ENCODE data around the gene S100A5.

Gene S100A5

DNA sequence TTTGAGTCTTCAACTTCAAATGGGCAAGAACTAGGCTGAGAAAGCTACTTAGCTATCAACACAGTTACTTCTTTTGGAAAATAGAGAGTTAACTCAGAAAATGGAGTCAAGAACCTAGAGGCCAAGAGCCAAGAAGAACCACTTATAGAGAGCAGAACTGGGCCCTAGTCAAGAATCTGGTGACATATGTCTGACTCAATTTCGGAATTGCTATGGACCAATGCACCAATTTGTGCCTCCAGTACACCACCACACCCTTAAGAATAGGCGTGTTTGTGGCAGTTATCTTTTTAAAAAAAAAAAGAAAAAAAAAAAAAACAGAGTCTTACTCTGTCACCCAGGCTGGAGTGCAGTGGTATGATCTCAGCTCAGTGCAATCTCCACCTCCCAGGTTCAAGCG is 17.1 kb upstream of the S100A5 start:
- TF ChIP-seq, protein P1, sequence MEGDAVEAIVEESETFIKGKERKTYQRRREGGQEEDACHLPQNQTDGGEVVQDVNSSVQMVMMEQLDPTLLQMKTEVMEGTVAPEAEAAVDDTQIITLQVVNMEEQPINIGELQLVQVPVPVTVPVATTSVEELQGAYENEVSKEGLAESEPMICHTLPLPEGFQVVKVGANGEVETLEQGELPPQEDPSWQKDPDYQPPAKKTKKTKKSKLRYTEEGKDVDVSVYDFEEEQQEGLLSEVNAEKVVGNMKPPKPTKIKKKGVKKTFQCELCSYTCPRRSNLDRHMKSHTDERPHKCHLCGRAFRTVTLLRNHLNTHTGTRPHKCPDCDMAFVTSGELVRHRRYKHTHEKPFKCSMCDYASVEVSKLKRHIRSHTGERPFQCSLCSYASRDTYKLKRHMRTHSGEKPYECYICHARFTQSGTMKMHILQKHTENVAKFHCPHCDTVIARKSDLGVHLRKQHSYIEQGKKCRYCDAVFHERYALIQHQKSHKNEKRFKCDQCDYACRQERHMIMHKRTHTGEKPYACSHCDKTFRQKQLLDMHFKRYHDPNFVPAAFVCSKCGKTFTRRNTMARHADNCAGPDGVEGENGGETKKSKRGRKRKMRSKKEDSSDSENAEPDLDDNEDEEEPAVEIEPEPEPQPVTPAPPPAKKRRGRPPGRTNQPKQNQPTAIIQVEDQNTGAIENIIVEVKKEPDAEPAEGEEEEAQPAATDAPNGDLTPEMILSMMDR (IDR thresholded peaks at IDR 0.05; ENCODE audit: control insufficient read depth, extremely low read depth, insufficient read depth) = no peak
- no peak for DNase-seq (ENCODE audit: low read depth)
- H3K4me3 ChIP-seq (ENCODE audit: low read depth, low read length) = no peak overlapping the region

- DNase-seq (ENCODE audit: low read depth) = no peak
- no peak overlapping the region for H3K4me3 ChIP-seq (ENCODE audit: low read depth, low read length)
- TF ChIP-seq, protein P1 (IDR thresholded peaks at IDR 0.05; ENCODE audit: control insufficient read depth, extremely low read depth, insufficient read depth) = no peak
Measured at GRCh38 chr1:153556348-153556747, 15.6 kb upstream of the S100A5 start.

- TF ChIP-seq, protein P1 (IDR thresholded peaks at IDR 0.05; ENCODE audit: control insufficient read depth, extremely low read depth, insufficient read depth) = no peak
- no peak for DNase-seq (ENCODE audit: low read depth)
- H3K4me3 ChIP-seq (ENCODE audit: low read depth, low read length) = no peak overlapping the region
Measured at GRCh38 chr1:153553830-153554541, 13.3 kb upstream of the S100A5 start.

GRCh38 chr1:153553096-153553495 is 12.4 kb upstream of the S100A5 start:
- DNase-seq (ENCODE audit: low read depth) = no peak
- no peak overlapping the region for H3K4me3 ChIP-seq (ENCODE audit: low read depth, low read length)
- TF ChIP-seq, protein P1 (IDR thresholded peaks at IDR 0.05; ENCODE audit: control insufficient read depth, extremely low read depth, insufficient read depth) = no peak

- no peak for DNase-seq (ENCODE audit: low read depth)
- TF ChIP-seq, protein P1 (IDR thresholded peaks at IDR 0.05; ENCODE audit: control insufficient read depth, extremely low read depth, insufficient read depth) = no peak
Measured at GRCh38 chr1:153552335-153552734, 11.6 kb upstream of the S100A5 start.

GRCh38 chr1:153550827-153551500 is 10.2 kb upstream of the S100A5 start:
- H3K4me3 ChIP-seq (ENCODE audit: low read depth, low read length) = no peak overlapping the region
- TF ChIP-seq, protein P1 (IDR thresholded peaks at IDR 0.05; ENCODE audit: control insufficient read depth, extremely low read depth, insufficient read depth) = no peak
- DNase-seq (ENCODE audit: low read depth) = no peak

More at GRCh38 chr1:153552335-153552734, 11.6 kb upstream of the S100A5 start:
- H3K4me3 ChIP-seq (ENCODE audit: low read depth, low read length) = no peak overlapping the region
